SK-N-SH (cell line): ENCODE measurements around the gene OVCH2. TPM values are rescaled to one million over a fixed set of nuclear protein-coding genes. Genes with fewer than 3 reads are reported as not detected.
A peak's percentile ranks its signal among the peaks of the same experiment; 100 is the strongest.

Source experiments
- CTCF ChIA-PET: fragments of 300-600, 350-600 bp; formaldehyde crosslinking; extraction: SDS; loops from one replicate; lab custom pipeline; 2021; lab: Yijun Ruan, JAX
- POLR2A ChIA-PET: fragments of 350-600 bp; sonication (Branson Sonifier 250); formaldehyde crosslinking; extraction: SDS; loops from one replicate; lab custom pipeline; 2020; ENCODE audit warnings: antibody characterized with exemption, inconsistent platforms; lab: Yijun Ruan, JAX
- DNase-seq: peaks from one replicate; pipeline ENCODE4 v3.0.0; 2012
- H2AFZ ChIP-seq: fragments of 200-600 bp; sonication (generic); 2 replicates; pipeline ENCODE4 v1.8.1; 2016; ENCODE audit warnings: antibody characterized with exemption, mild to moderate bottlenecking, low read depth
- H3F3A ChIP-seq: fragments of 200-600 bp; sonication (generic); replicated peaks from 2 replicates; pipeline ENCODE3; 2016; ENCODE audit warnings: antibody characterized with exemption, mild to moderate bottlenecking; ENCODE audit not compliant: insufficient read depth
- H3K27ac ChIP-seq, 2 experiments: fragments of 200-500 bp in 1 of 2; fragments of 200-600 bp in 1 of 2; sonication (Bioruptor generic) in 1 of 2; sonication (generic), shearing (Covaris generic) in 1 of 2; 2 replicates each; pipeline versions ENCODE4 v1.5.1 to v1.6.1; 2014 to 2016; ENCODE audit warnings: low read depth in 2 of 2, inconsistent platforms in 1 of 2, low read length in 1 of 2, mild to moderate bottlenecking in 1 of 2, mixed read lengths in 1 of 2
- H3K27me3 ChIP-seq: fragments of 200-600 bp; sonication (generic), shearing (Covaris generic); 2 replicates; pipeline ENCODE4 v1.6.1; 2016; ENCODE audit warnings: mixed run types; ENCODE audit not compliant: insufficient read depth
- H3K36me3 ChIP-seq, 2 experiments: fragments of 200-500 bp in 1 of 2; fragments of 200-600 bp in 1 of 2; sonication (Bioruptor generic) in 1 of 2; sonication (generic) in 1 of 2; replicated peaks in 1 of 2; 2 replicates each; pipeline versions ENCODE3 to v1.5.1; 2014 to 2016; ENCODE audit warnings: low read length in 1 of 2, mild to moderate bottlenecking in 1 of 2; ENCODE audit not compliant: insufficient read depth in 2 of 2, control insufficient read depth in 1 of 2
- H3K4me1 ChIP-seq, 2 experiments: fragments of 200-500 bp in 1 of 2; fragments of 200-600 bp in 1 of 2; sonication (Bioruptor generic) in 1 of 2; sonication (generic), shearing (Covaris generic) in 1 of 2; 2 replicates each; pipeline versions ENCODE4 v1.5.1 to v1.6.1; 2014 to 2016; ENCODE audit warnings: low read depth in 1 of 2, low read length in 1 of 2, mixed run types in 1 of 2; ENCODE audit not compliant: insufficient read depth in 2 of 2, control insufficient read depth in 1 of 2
- H3K4me2 ChIP-seq: fragments of 200-600 bp; sonication (generic), shearing (Covaris generic); 2 replicates; pipeline ENCODE4 v1.6.1; 2017; ENCODE audit warnings: mixed run types
- H3K4me3 ChIP-seq, 2 experiments: fragments of 200-500 bp in 1 of 2; fragments of 200-600 bp in 1 of 2; sonication (Bioruptor generic) in 1 of 2; sonication (generic), shearing (Covaris generic) in 1 of 2; 2 replicates each; pipeline versions ENCODE4 v1.5.1 to v1.8.1; 2014 to 2016; ENCODE audit warnings: low read depth in 2 of 2, inconsistent platforms in 1 of 2, low read length in 1 of 2, mild to moderate bottlenecking in 1 of 2, mixed read lengths in 1 of 2, moderate library complexity in 1 of 2
- H3K79me2 ChIP-seq: fragments of 200-600 bp; sonication (generic); 2 replicates; pipeline ENCODE4 v1.8.1; 2017; ENCODE audit warnings: mild to moderate bottlenecking; ENCODE audit not compliant: insufficient read depth
- H3K9ac ChIP-seq: fragments of 200-600 bp; sonication (generic); 2 replicates; pipeline ENCODE4 v1.6.1; 2017; ENCODE audit warnings: mixed run types
- H3K9me2 ChIP-seq: fragments of 200-600 bp; sonication (generic); 2 replicates; pipeline ENCODE4 v1.6.1; 2017; ENCODE audit warnings: mixed run types
- H3K9me3 ChIP-seq: fragments of 200-600 bp; sonication (generic); 2 replicates; pipeline ENCODE4 v1.6.1; 2017; ENCODE audit warnings: mixed run types, mild to moderate bottlenecking, moderate library complexity
- H4K20me1 ChIP-seq: fragments of 200-600 bp; sonication (generic); 2 replicates; pipeline ENCODE4 v1.6.1; 2017; ENCODE audit warnings: mild to moderate bottlenecking, mixed run types; ENCODE audit not compliant: insufficient read depth
- CHD2 ChIP-seq: fragments of 150-350 bp; IDR thresholded peaks from 2 replicates; pipeline ENCODE4 v1.6.1; 2018; ENCODE audit warnings: low read length; ENCODE audit not compliant: partially characterized antibody
- CTCF ChIP-seq: fragments of 200-600 bp; sonication (generic); IDR thresholded peaks from 2 replicates; pipeline ENCODE4 v1.6.1; 2017; ENCODE audit warnings: antibody characterized with exemption, mild to moderate bottlenecking, moderate library complexity
- EZH2phosphoT487 ChIP-seq: fragments of 200-600 bp; sonication (generic); IDR thresholded peaks from 2 replicates; pipeline ENCODE4 v1.6.1; 2017; ENCODE audit warnings: low read depth, mixed run types, mild to moderate bottlenecking, antibody characterized with exemption, moderate library complexity, borderline replicate concordance
- FOSL2 ChIP-seq: IDR thresholded peaks from 2 replicates; pipeline ENCODE4 v1.4.0; 2012; ENCODE audit warnings: low read depth, mild to moderate bottlenecking, moderate library complexity, borderline replicate concordance
- FOXJ3 ChIP-seq: sonication (generic); formaldehyde crosslinking; IDR thresholded peaks from 2 replicates; pipeline ENCODE4 v1.5.1; 2020; ENCODE audit warnings: mild to moderate bottlenecking, missing genetic modification reagents
- FOXM1 ChIP-seq: IDR thresholded peaks from 2 replicates; pipeline ENCODE4 v1.4.0; 2012; ENCODE audit warnings: low read depth, mild to moderate bottlenecking
- GABPA ChIP-seq: IDR thresholded peaks from 2 replicates; pipeline ENCODE4 v1.4.0; 2012; ENCODE audit warnings: low read depth, mild to moderate bottlenecking
- IRF3 ChIP-seq: fragments of 150-350 bp; IDR thresholded peaks from 2 replicates; pipeline ENCODE4 v1.6.1; 2016; ENCODE audit warnings: mild to moderate bottlenecking, low read depth, low read length
- MEF2A ChIP-seq: IDR thresholded peaks from 2 replicates; pipeline ENCODE4 v1.4.0; 2012; ENCODE audit warnings: low read depth, borderline replicate concordance
- NFIC ChIP-seq: IDR thresholded peaks from 2 replicates; pipeline ENCODE4 v1.4.0; 2012; ENCODE audit warnings: borderline replicate concordance
- PBX3 ChIP-seq: IDR thresholded peaks from 2 replicates; pipeline ENCODE4; 2012
- POLR2AphosphoS5 ChIP-seq: IDR thresholded peaks from 2 replicates; pipeline ENCODE4 v1.6.1; 2012; ENCODE audit warnings: low read depth, low read length
- RAD21 ChIP-seq: IDR thresholded peaks from 2 replicates; pipeline ENCODE4 v1.6.1; 2012; ENCODE audit warnings: mild to moderate bottlenecking, low read length
- RCOR1 ChIP-seq: fragments of 150-350 bp; IDR thresholded peaks from 2 replicates; pipeline ENCODE4 v1.6.1; 2017; ENCODE audit warnings: antibody characterized with exemption, low read length
- RFX5 ChIP-seq: IDR thresholded peaks from 2 replicates; pipeline ENCODE4 v1.6.1; 2012; ENCODE audit warnings: mild to moderate bottlenecking, improper control_type of control experiment, low read length
- SMC3 ChIP-seq: IDR thresholded peaks from 2 replicates; pipeline ENCODE4 v1.6.1; 2012; ENCODE audit warnings: low read depth, low read length, improper control_type of control experiment
- TCF12 ChIP-seq: IDR thresholded peaks from 2 replicates; pipeline ENCODE4 v1.4.0; 2012
- TEAD4 ChIP-seq: IDR thresholded peaks from 2 replicates; pipeline ENCODE4 v1.4.0; 2012; ENCODE audit warnings: mild to moderate bottlenecking, borderline replicate concordance; ENCODE audit not compliant: insufficient read depth
- USF1 ChIP-seq: IDR thresholded peaks from 2 replicates; pipeline ENCODE4 v1.4.0; 2012; ENCODE audit warnings: low read depth, borderline replicate concordance
- WGBS: methylation state at CpG from one replicate; pipeline ENCODE4 v1.1.6; 2017; ENCODE audit warnings: low lambda C conversion rate; 5-methylcytosine and 5-hydroxymethylcytosine counted together
- polyA plus RNA-seq, 3 experiments: library from polyadenylated mRNA; depleted of rRNA; stranded (reverse); fragments of >200 nt; gene quantifications; 2 replicates each; pipeline ENCODE4 v1.2.3, GENCODE V29; 2012
- TF ChIP-seq, protein P1 (sequence below): IDR thresholded peaks from 2 replicates; pipeline ENCODE4 v1.4.0; 2012; ENCODE audit warnings: low read depth

The OVCH2 gene
- polyA plus RNA-seq, 1 of the 3 experiments (the other 2 are of a cell fraction), result not detected

DNA sequence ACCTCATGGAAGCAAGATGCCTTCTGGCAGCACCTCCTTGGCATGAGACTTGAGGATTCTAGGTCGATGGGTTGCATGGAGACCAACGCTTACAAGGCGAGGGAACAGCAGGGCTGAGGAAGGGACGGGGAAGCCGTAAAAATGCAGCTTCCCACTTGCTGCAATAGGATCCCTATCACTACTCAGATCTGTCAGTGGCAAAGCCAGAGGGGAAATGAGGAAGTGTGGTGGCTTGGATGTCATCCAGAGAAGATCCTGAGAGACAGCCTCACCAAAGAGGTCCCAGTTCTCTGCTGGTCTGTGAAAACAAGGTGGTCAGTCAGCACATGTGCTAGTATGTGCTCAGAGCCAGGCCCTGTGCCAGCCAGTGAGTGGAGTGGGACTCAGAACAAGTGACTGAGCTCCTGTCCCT is 55.1 kb downstream of the OVCH2 start:
- POLR2A ChIA-PET, result no interaction called here
- Histone ChIP-seq H3K27ac (peak overlapping the region in 1 of 2 experiments; percentile 47; a peak in 1 of 4 replicates), H4K20me1 (no peaks in the 10 kb centered on the region), H3K4me3 (no peak overlapping the region), H3K9me3 (no peaks in the 10 kb centered on the region), H3K9ac (no peak overlapping the region), H3K9me2 (no peaks in the 10 kb centered on the region), H3K79me2 (no peaks in the 10 kb centered on the region), H3K4me1 (peaks cover 0 to 51% of the 10 kb centered on the region in 2 experiments; a peak in 1 of 4 replicates), H3K27me3 (no peaks in the 10 kb centered on the region), H3K36me3 (no peaks in the 10 kb centered on the region), H3K4me2 (no peak overlapping the region), H3F3A (no peaks in the 10 kb centered on the region), H2AFZ (no peak overlapping the region)
- 56% methylated on average over 5 of the region's 5 CpGs for WGBS
- no peak for DNase-seq
- CTCF ChIA-PET, result interaction anchor here (1.0 to 15.9 kb wide), 3 partner anchors 12 to 75 kb away, joined by 4 to 359 read pairs (median 4); no protein-coding TSS in a partner anchor
- TF ChIP-seq RCOR1 (no peak), NFIC (peak; percentile 77), PBX3 (peak; percentile 27; the same call in 1 of the 2 replicates), SMC3 (no peak), TEAD4 (no peak), TCF12 (peak; percentile 66; the same call in 1 of the 2 replicates), FOSL2 (no peak), POLR2AphosphoS5 (no peak), FOXM1 (no peak), RFX5 (no peak), FOXJ3 (no peak)
- TF ChIP-seq, protein P1, sequence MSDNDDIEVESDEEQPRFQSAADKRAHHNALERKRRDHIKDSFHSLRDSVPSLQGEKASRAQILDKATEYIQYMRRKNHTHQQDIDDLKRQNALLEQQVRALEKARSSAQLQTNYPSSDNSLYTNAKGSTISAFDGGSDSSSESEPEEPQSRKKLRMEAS, result 0 out of 2 replicates have a peak, but pooled peaks have one; percentile 11

DNA sequence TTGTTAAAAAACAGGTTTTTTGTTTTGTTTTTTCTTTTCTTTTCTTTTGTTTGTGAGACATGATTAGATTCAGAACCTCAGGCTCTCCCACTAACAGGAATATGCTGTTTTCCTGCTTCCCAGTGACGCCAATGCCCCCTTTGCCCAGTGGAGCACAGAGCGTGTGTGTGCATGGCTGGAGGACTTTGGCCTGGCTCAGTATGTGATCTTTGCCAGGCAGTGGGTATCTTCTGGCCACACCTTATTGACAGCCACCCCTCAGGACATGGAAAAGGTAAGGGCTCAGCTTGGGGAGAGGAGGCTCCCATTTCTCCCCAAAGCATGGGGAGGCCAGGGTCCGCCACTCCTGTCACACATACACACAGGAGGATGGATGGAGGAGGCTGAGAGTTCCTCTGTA is 58.0 kb downstream of the OVCH2 start:
- no peaks in the 10 kb centered on the region for H4K20me1 ChIP-seq
- H2AFZ ChIP-seq, result no peak overlapping the region
- H3K4me2 ChIP-seq, result no peak overlapping the region
- no peaks in the 10 kb centered on the region for H3K36me3 ChIP-seq
- H3K9me2 ChIP-seq, result no peaks in the 10 kb centered on the region
- no peak for DNase-seq
- ChIA-PET POLR2A (no interaction called here), CTCF (interaction anchor here (1.5 to 15.9 kb wide), 2 partner anchors 18 to 72 kb away, joined by 3 to 359 read pairs; no protein-coding TSS in a partner anchor)
- H3K4me3 ChIP-seq, result no peak overlapping the region
- H3K9ac ChIP-seq, result no peak overlapping the region
- no peaks in the 10 kb centered on the region for H3K27me3 ChIP-seq
- WGBS, result 72% methylated on average over 3 of the region's 3 CpGs
- H3F3A ChIP-seq, result no peaks in the 10 kb centered on the region
- H3K79me2 ChIP-seq, result no peaks in the 10 kb centered on the region
- H3K4me1 ChIP-seq, result peaks cover 0 to 23% of the 10 kb centered on the region in 2 experiments; a peak in 1 of 4 replicates
- no peaks in the 10 kb centered on the region for H3K9me3 ChIP-seq
- no peak overlapping the region for H3K27ac ChIP-seq
- TF ChIP-seq, protein P1, result no peak
- TF ChIP-seq USF1 (no peak), GABPA (no peak), CTCF (no peak), CHD2 (no peak), RAD21 (no peak), TCF12 (no peak), MEF2A (no peak), NFIC (no peak), EZH2phosphoT487 (no peak), FOXM1 (no peak), SMC3 (no peak), POLR2AphosphoS5 (no peak), IRF3 (no peak)
